Hepatocyte (in vitro differentiated cells): ENCODE data around the gene S100A2. TPM values are rescaled to one million over a fixed set of nuclear protein-coding genes. Genes with fewer than 3 reads are reported as not detected.

Experiments used
- DNase-seq: peaks from one replicate; pipeline ENCODE4 v3.0.0-alpha.2; 2016; ENCODE audit warnings: low spot score
- H2AFZ ChIP-seq: fragments of 200-600 bp; sonication (generic); 2 replicates; pipeline ENCODE4 v1.6.0; 2016; ENCODE audit warnings: antibody characterized with exemption, mild to moderate bottlenecking
- H3K27ac ChIP-seq: fragments of 200-600 bp; sonication (generic); 2 replicates; pipeline ENCODE4 v1.5.1; 2016; ENCODE audit warnings: mild to moderate bottlenecking
- H3K27me3 ChIP-seq: fragments of 200-600 bp; sonication (generic); 2 replicates; pipeline ENCODE4 v1.6.1; 2016
- H3K36me3 ChIP-seq: fragments of 200-600 bp; sonication (generic); replicated peaks from 2 replicates; pipeline ENCODE4 v1.5.1; 2016; ENCODE audit warnings: low read depth; ENCODE audit not compliant: insufficient read depth
- H3K4me1 ChIP-seq: fragments of 200-600 bp; sonication (generic); 2 replicates; pipeline ENCODE4 v1.5.1; 2016; ENCODE audit warnings: mild to moderate bottlenecking, moderate library complexity; ENCODE audit not compliant: insufficient read depth
- H3K4me2 ChIP-seq: fragments of 200-600 bp; sonication (generic); 2 replicates; pipeline ENCODE4 v1.6.0; 2016
- H3K4me3 ChIP-seq: fragments of 200-600 bp; sonication (generic); 2 replicates; pipeline ENCODE4 v1.5.1; 2016; ENCODE audit warnings: mild to moderate bottlenecking
- H3K79me2 ChIP-seq: fragments of 200-600 bp; sonication (generic); 2 replicates; pipeline ENCODE4 v1.6.0; 2017; ENCODE audit warnings: mild to moderate bottlenecking
- H3K9me2 ChIP-seq: fragments of 200-600 bp; sonication (generic); replicated peaks from 2 replicates; pipeline ENCODE4 v1.6.0; 2017; ENCODE audit warnings: mild to moderate bottlenecking; ENCODE audit not compliant: insufficient read depth
- H3K9me3 ChIP-seq: fragments of 200-600 bp; sonication (generic); 2 replicates; pipeline ENCODE4 v1.5.1; 2016; ENCODE audit warnings: low read depth, mild to moderate bottlenecking
- H4K20me1 ChIP-seq: fragments of 200-600 bp; sonication (generic); 2 replicates; pipeline ENCODE4 v1.6.0; 2016; ENCODE audit warnings: mild to moderate bottlenecking; ENCODE audit not compliant: insufficient read depth, poor library complexity, severe bottlenecking
- CTCF ChIP-seq: fragments of 200-600 bp; sonication (generic); IDR thresholded peaks from 2 replicates; pipeline ENCODE4 v1.5.1; 2016; ENCODE audit warnings: antibody characterized with exemption, mild to moderate bottlenecking; ENCODE audit not compliant: poor library complexity
- EZH2 ChIP-seq: fragments of 200-600 bp; sonication (generic); IDR thresholded peaks from 2 replicates; pipeline ENCODE4 v1.6.1; 2016; ENCODE audit warnings: antibody characterized with exemption, mild to moderate bottlenecking, borderline replicate concordance
- EZH2phosphoT487 ChIP-seq: fragments of 200-600 bp; sonication (generic); IDR thresholded peaks from one replicate; pipeline ENCODE4 v1.6.1; 2018; ENCODE audit warnings: antibody characterized with exemption, mild to moderate bottlenecking, low read depth, moderate library complexity; ENCODE audit not compliant: unreplicated experiment, severe bottlenecking
- WGBS: methylation state at CpG from one replicate; pipeline ENCODE4 v1.1.6; 2016; ENCODE audit warnings: low lambda C conversion rate; ENCODE audit errors: missing lambda C conversion rate; 5-methylcytosine and 5-hydroxymethylcytosine counted together
- polyA plus RNA-seq: library from polyadenylated mRNA; unstranded; fragments of >200 nt; fragmentation: Nextera tagmentation; extraction: Ambion mirVana; gene quantifications from 2 replicates; pipeline ENCODE4 v1.2.1, GENCODE V29; 2016
- total RNA-seq: library from RNA; depleted of rRNA; stranded (reverse); fragments of >200 nt; gene quantifications from 2 replicates; pipeline ENCODE4 v1.2.3, GENCODE V29; 2014

S100A2 gene
- total and polyA plus RNA-seq, 2 experiments from 2014 or later, result 4.2 to 6.9 TPM

- WGBS, result 85% methylated on average over 13 of the region's 13 CpGs
- no peaks in the 10 kb centered on the region for H3K27me3 ChIP-seq
- no peak for DNase-seq
- no peaks in the 10 kb centered on the region for H3K9me3 ChIP-seq
- no peak overlapping the region for H3K4me2 ChIP-seq
- H3K4me1 ChIP-seq, result peaks cover 37% of the 10 kb centered on the region
- H3K36me3 ChIP-seq, result no peaks in the 10 kb centered on the region
- H3K79me2 ChIP-seq, result peaks cover 9% of the 10 kb centered on the region
- H3K27ac ChIP-seq, result peak overlapping the region; percentile 21
- no peaks in the 10 kb centered on the region for H3K9me2 ChIP-seq
- no peak overlapping the region for H3K4me3 ChIP-seq
- no peaks in the 10 kb centered on the region for H4K20me1 ChIP-seq
- no peak overlapping the region for H2AFZ ChIP-seq
- TF ChIP-seq CTCF (no peak), EZH2phosphoT487 (no peak), EZH2 (no peak)
These were observed 23.7 kb downstream of the S100A2 start for GRCh38 chr1:153541641-153542590.

- DNase-seq, result no peak
- H3K27me3 ChIP-seq, result no peaks in the 10 kb centered on the region
- no peaks in the 10 kb centered on the region for H3K9me3 ChIP-seq
- no peaks in the 10 kb centered on the region for H4K20me1 ChIP-seq
- peaks cover 7% of the 10 kb centered on the region for H3K79me2 ChIP-seq
- no peak within 1 kb of the TSS for H3K4me2 ChIP-seq
- H2AFZ ChIP-seq, result no peak within 1 kb of the TSS
- 86% methylated on average over 11 of the region's 11 CpGs for WGBS
- H3K4me1 ChIP-seq, result peaks cover 33% of the 10 kb centered on the region
- H3K4me3 ChIP-seq, result no peak within 1 kb of the TSS
- H3K27ac ChIP-seq, result no peak within 1 kb of the TSS
- TF ChIP-seq EZH2, result no peak
- no peak for TF ChIP-seq CTCF
- TF ChIP-seq EZH2phosphoT487, result no peak
- H3K36me3 ChIP-seq, result no peaks in the 10 kb centered on the region
- H3K9me2 ChIP-seq, result no peaks in the 10 kb centered on the region
These were observed 25.0 kb downstream of the S100A2 start, which contains the start of gene S100A5 for GRCh38 chr1:153540394-153541361. S100A5 (minus strand) TSS chr1:153540934; CDS start chr1:153540191, 743 bp downstream.

GRCh38 chr1:153539395-153540093, 26.1 kb downstream of the S100A2 start:
- WGBS, result 95% methylated on average over 4 of the region's 4 CpGs
- no peaks in the 10 kb centered on the region for H3K36me3 ChIP-seq
- no peak for TF ChIP-seq CTCF
- no peak for TF ChIP-seq EZH2
- TF ChIP-seq EZH2phosphoT487, result no peak
- no peak overlapping the region for H3K4me2 ChIP-seq
- H3K4me3 ChIP-seq, result no peak overlapping the region
- peaks cover 18% of the 10 kb centered on the region for H3K79me2 ChIP-seq
- no peaks in the 10 kb centered on the region for H3K9me3 ChIP-seq
- peaks cover 30% of the 10 kb centered on the region for H3K4me1 ChIP-seq
- H3K27me3 ChIP-seq, result no peaks in the 10 kb centered on the region
- H3K27ac ChIP-seq, result no peak overlapping the region
- no peak for DNase-seq
- H2AFZ ChIP-seq, result no peak overlapping the region
- H3K9me2 ChIP-seq, result no peaks in the 10 kb centered on the region
- H4K20me1 ChIP-seq, result no peaks in the 10 kb centered on the region
